Dermis blood vessel endothelial cell (primary cell): ENCODE measurements around the gene PRR5L. TPM values are rescaled to one million over a fixed set of nuclear protein-coding genes. Genes with fewer than 3 reads are reported as not detected.

Experiments used
- DNase-seq: peaks from one replicate; pipeline ENCODE4 v3.0.0; 2010
- total RNA-seq: library from RNA; depleted of rRNA; stranded (reverse); fragments of >200 nt; gene quantifications from 2 replicates; pipeline ENCODE4 v1.2.3, GENCODE V29; 2014

Gene PRR5L
- total RNA-seq, 1 donor from 2014 or later: 30.3 TPM

- DNase-seq: peak; percentile 39
Observed at GRCh38 chr11:36404831-36405230, 108.7 kb downstream of the PRR5L start.

GRCh38 chr11:36405585-36406367 lies 109.7 kb downstream of the PRR5L start:
- no peak for DNase-seq

- no peak for DNase-seq
Observed at GRCh38 chr11:36407356-36407755, 111.3 kb downstream of the PRR5L start.

- no peak for DNase-seq
Observed at GRCh38 chr11:36408498-36409136, 112.5 kb downstream of the PRR5L start.

- peak; percentile 46 for DNase-seq
Observed at GRCh38 chr11:36409152-36409816, 113.2 kb downstream of the PRR5L start.

GRCh38 chr11:36411202-36411640 lies 115.1 kb downstream of the PRR5L start:
- DNase-seq: peak; percentile 58

- DNase-seq: no peak
Observed at GRCh38 chr11:36412781-36413383, 116.8 kb downstream of the PRR5L start.

- DNase-seq: no peak
Observed at GRCh38 chr11:36417154-36417553, 121.1 kb downstream of the PRR5L start.

- DNase-seq: no peak
Observed at GRCh38 chr11:36419791-36420424, 123.8 kb downstream of the PRR5L start.

GRCh38 chr11:36421546-36422155 lies 125.6 kb downstream of the PRR5L start:
- no peak for DNase-seq

- DNase-seq: no peak
Observed at GRCh38 chr11:36425561-36426081, 129.5 kb downstream of the PRR5L start.

GRCh38 chr11:36426226-36426848 lies 130.2 kb downstream of the PRR5L start:
- no peak for DNase-seq

- DNase-seq: no peak
Observed at GRCh38 chr11:36427079-36427478, 131.0 kb downstream of the PRR5L start.

- no peak for DNase-seq
Observed at GRCh38 chr11:36427876-36428275, 131.8 kb downstream of the PRR5L start.

- DNase-seq: peak; percentile 88
Observed at GRCh38 chr11:36431429-36432092, 135.5 kb downstream of the PRR5L start.

GRCh38 chr11:36432093-36432469 lies 136.0 kb downstream of the PRR5L start:
- no peak for DNase-seq

GRCh38 chr11:36432738-36433137 lies 136.7 kb downstream of the PRR5L start:
- no peak for DNase-seq

GRCh38 chr11:36436064-36436463 lies 140.0 kb downstream of the PRR5L start:
- no peak for DNase-seq

GRCh38 chr11:36436589-36436988 lies 140.5 kb downstream of the PRR5L start:
- no peak for DNase-seq

GRCh38 chr11:36437413-36437812 lies 141.3 kb downstream of the PRR5L start:
- DNase-seq: no peak

GRCh38 chr11:36438126-36438525 lies 142.0 kb downstream of the PRR5L start:
- no peak for DNase-seq
